T-helper 22 cell (primary cell): ENCODE data around the gene SETBP1.

ENCODE experiments used
- DNase-seq: peaks from one replicate; pipeline ENCODE4 v3.0.0-alpha.2; 2020; ENCODE audit warnings: low read depth

Gene SETBP1

GRCh38 chr18:45026162-45026561 is 345.5 kb downstream of the SETBP1 start:
- no peak for DNase-seq

- no peak for DNase-seq
These were observed 353.5 kb downstream of the SETBP1 start for GRCh38 chr18:45034179-45034578.

- DNase-seq, result no peak
These were observed 356.9 kb downstream of the SETBP1 start for GRCh38 chr18:45037618-45038017.

- DNase-seq, result no peak
These were observed 358.7 kb downstream of the SETBP1 start for GRCh38 chr18:45039376-45039775.

GRCh38 chr18:45040879-45041278 is 360.2 kb downstream of the SETBP1 start:
- no peak for DNase-seq

GRCh38 chr18:45044787-45045186 is 364.1 kb downstream of the SETBP1 start:
- DNase-seq, result no peak

DNA sequence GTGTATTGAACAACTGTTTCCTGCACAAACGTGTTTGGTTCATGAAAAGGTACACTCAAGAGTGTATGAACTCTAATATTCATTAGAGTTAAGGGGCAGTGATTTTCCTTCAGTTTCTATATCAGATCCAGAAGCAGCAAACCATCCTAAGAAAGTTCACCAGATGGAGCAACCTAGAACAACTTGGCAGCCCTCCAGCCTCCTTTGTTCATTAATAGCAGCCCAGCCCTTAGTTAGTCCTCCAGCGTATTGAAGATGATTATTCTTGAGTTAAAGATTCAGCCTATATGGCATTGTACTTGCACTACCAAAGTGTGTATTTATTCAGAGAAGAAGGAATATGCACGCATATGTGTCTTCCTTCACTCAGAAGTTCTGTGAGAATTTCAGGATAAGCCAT is 365.5 kb downstream of the SETBP1 start:
- no peak for DNase-seq

GRCh38 chr18:45046961-45047360 is 366.3 kb downstream of the SETBP1 start:
- no peak for DNase-seq

DNA sequence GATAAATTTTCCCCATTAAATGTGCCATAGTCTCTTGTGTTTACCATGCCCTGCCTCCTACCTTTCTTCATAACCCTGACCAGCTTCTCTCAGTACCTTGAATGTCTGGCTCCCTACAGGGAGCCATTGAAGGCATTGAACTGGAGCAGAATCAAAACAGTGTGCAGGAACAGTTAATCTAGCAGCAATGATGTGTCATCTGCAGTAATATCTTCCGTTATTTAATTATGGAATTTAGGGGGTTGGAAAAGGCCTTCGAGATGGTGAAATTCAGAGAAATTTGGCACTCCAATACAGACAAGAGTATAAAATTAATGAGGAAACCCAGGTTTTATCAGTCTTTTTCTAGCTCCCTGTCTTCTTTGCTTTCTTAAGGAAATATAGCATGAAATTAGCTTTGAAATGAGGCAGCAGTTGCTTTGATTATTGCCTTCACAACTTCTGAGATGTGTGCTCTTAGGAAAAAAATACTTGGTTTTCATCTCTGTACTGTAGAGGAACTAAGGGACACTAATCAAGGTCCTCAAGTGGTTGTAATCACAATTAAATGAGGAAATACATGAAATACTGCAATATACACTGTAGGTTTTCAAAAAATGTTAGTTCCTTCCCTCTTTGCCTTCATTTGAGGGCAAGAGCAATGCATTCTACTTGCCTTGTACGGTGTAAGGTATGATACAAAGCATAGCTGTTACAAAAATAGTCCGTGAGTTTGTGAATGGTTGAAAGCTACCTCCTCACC is 369.1 kb downstream of the SETBP1 start:
- no peak for DNase-seq

- DNase-seq, result no peak
These were observed 370.3 kb downstream of the SETBP1 start for GRCh38 chr18:45050712-45051601.

GRCh38 chr18:45054636-45055035 is 373.9 kb downstream of the SETBP1 start:
- DNase-seq, result no peak

GRCh38 chr18:45055811-45056210 is 375.1 kb downstream of the SETBP1 start:
- DNase-seq, result no peak

- DNase-seq, result no peak
These were observed 376.2 kb downstream of the SETBP1 start for GRCh38 chr18:45056926-45057325.

- DNase-seq, result no peak
These were observed 377.4 kb downstream of the SETBP1 start for GRCh38 chr18:45057955-45058600.

- no peak for DNase-seq
These were observed 379.0 kb downstream of the SETBP1 start for GRCh38 chr18:45059695-45060094.

- no peak for DNase-seq
These were observed 379.4 kb downstream of the SETBP1 start for GRCh38 chr18:45060102-45060501.

GRCh38 chr18:45061359-45061758 is 380.7 kb downstream of the SETBP1 start:
- DNase-seq, result no peak

- DNase-seq, result no peak
These were observed 382.8 kb downstream of the SETBP1 start for GRCh38 chr18:45063246-45064038.

- no peak for DNase-seq
These were observed 385.5 kb downstream of the SETBP1 start for GRCh38 chr18:45066210-45066609.

DNA sequence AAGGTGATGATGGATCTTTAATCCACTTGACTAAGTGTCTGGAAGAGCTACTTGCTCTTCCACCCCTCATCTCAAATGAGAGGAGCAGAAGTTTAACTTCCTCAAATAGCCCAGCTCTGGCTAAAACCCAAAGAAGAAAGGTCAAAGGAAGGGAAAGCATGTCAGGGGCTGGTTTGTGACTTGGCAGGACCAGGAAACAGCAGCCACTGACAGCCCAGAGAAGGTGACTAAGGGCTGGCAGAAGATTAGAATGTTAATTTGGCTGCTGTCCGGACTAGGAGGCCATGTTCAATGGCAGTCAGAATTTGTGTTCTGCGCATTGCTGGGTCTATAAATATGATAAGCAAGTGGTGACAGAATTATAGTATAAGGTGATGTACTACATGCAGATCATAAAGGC is 386.2 kb downstream of the SETBP1 start:
- DNase-seq, result no peak

DNA sequence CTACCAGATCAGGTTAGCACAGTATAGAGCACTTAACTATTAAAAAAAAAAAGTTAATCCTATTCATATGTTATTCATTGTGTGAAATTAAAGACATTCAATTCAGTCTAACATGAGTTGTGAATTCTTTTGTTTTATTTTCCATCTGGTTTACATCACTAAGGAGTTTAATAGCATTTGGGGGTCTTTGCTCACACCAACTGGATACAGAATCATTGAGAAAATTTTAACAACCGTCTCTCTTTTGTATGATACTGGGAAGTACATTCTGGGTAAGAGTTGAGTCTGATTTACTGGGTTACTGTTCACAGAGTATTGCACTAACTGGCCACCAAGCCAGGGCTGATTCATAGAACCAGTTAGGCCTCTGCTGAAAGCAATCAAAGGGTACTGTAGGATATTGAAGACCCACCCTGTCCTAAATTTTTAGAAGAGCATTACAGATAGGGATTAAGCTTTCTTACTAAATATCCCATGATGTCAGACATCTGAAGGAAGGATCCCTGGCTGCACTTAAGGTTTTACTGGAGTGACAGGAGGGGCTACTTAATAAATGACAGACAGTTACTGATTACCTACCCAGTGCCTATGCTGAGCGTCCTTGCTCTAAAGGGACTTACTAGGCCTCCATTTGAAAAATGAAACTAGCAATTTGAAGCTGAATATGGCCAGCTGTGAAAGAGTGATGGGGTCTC is 387.9 kb downstream of the SETBP1 start:
- no peak for DNase-seq
